ENCODE data around the gene MDK.

GRCh38 chr11:46332568-46333393 lies 48.7 kb upstream of the MDK start:
- TF ChIP-seq MYC (IDR thresholded peaks at IDR 0.05; ENCODE audit: low read depth, low read length) (no peak), CTCF (IDR thresholded peaks at IDR 0.05; ENCODE audit: low read depth, low read length) (no peak)

Measured in NB4 (cell line).